HG03045 (cell line): ENCODE measurements around the gene PCDH10.

Experiments used
- ATAC-seq: cut with Tn5 transposase; IDR thresholded peaks from one replicate; pipeline ENCODE4 v1.9.1; 2021; ENCODE audit warnings: mild to moderate bottlenecking, moderate library complexity; ENCODE audit not compliant: unreplicated experiment

PCDH10 gene

GRCh38 chr4:133150486-133151340 is 1.6 kb downstream of the PCDH10 start:
- no peak for ATAC-seq

- ATAC-seq, result no peak
Observed at GRCh38 chr4:133151341-133151690, 2.2 kb downstream of the PCDH10 start.

- no peak for ATAC-seq
Observed at GRCh38 chr4:133151691-133152329, 2.7 kb downstream of the PCDH10 start.

- no peak for ATAC-seq
Observed at GRCh38 chr4:133152330-133152821, 3.3 kb downstream of the PCDH10 start.

- no peak for ATAC-seq
Observed at GRCh38 chr4:133152831-133153481, 3.9 kb downstream of the PCDH10 start.

GRCh38 chr4:133154725-133155124 is 5.6 kb downstream of the PCDH10 start:
- no peak for ATAC-seq

- no peak for ATAC-seq
Observed at GRCh38 chr4:133156096-133156495, 7.0 kb downstream of the PCDH10 start.

- ATAC-seq, result no peak
Observed at GRCh38 chr4:133156556-133156955, 7.5 kb downstream of the PCDH10 start.

GRCh38 chr4:133157460-133158160 is 8.5 kb downstream of the PCDH10 start:
- ATAC-seq, result no peak

- no peak for ATAC-seq
Observed at GRCh38 chr4:133160853-133161252, 11.8 kb downstream of the PCDH10 start.

- ATAC-seq, result no peak
Observed at GRCh38 chr4:133161570-133162295, 12.6 kb downstream of the PCDH10 start.

- ATAC-seq, result no peak
Observed at GRCh38 chr4:133162941-133163340, 13.8 kb downstream of the PCDH10 start.

GRCh38 chr4:133178956-133179355 is 29.9 kb downstream of the PCDH10 start:
- ATAC-seq, result no peak

GRCh38 chr4:133186210-133186609 is 37.1 kb downstream of the PCDH10 start:
- ATAC-seq, result no peak

GRCh38 chr4:133186845-133187244 is 37.8 kb downstream of the PCDH10 start:
- no peak for ATAC-seq

GRCh38 chr4:133188433-133189146 is 39.5 kb downstream of the PCDH10 start:
- no peak for ATAC-seq

- ATAC-seq, result no peak
Observed at GRCh38 chr4:133189147-133189517, 40.0 kb downstream of the PCDH10 start.

GRCh38 chr4:133190098-133190497 is 41.0 kb downstream of the PCDH10 start:
- ATAC-seq, result no peak

GRCh38 chr4:133208694-133209285 is 59.7 kb downstream of the PCDH10 start:
- ATAC-seq, result no peak
